ENCODE data around the gene SATB1. TPM values are rescaled to one million over a fixed set of nuclear protein-coding genes. Genes with fewer than 3 reads are reported as not detected.

Gene SATB1
- total and polyA plus RNA-seq, 7 experiments from 2014 or later: 258 to 482 (median 395) TPM

- Mint-ChIP-seq H3K36me3 (peaks cover under 1 to 57% (median 25%) of the 10 kb centered on the region in 5 donors), H3K27ac (peak overlapping the region; percentile 87 to 98 (median 95)), H3K4me3 (peak overlapping the region; percentile 91 to 100 (median 96)), H3K27me3 (no peaks in the 10 kb centered on the region), H3K4me1 (peaks cover 27 to 52% (median 40%) of the 10 kb centered on the region in 7 donors), H3K9me3 (peaks cover 0 to 11% (median 3%) of the 10 kb centered on the region in 11 donors)
- ChIA-PET POLR2A (interaction anchor here (0.6 to 9.9 kb wide), 19 partner anchors 13 to 314 kb away, joined by 3 to 159 read pairs (median 6); partner anchors contain the start of gene SATB1), CTCF (interaction anchor here (0.6 to 1.4 kb wide), 6 partner anchors 13 to 546 kb away, joined by 3 to 6 read pairs (median 3); no protein-coding TSS in a partner anchor)
- intact Hi-C loops (cut with micrococcal nuclease): loop anchor here (1.0 to 10.0 kb wide), 6 partner anchors 8 to 1501 kb away; partner anchors contain the start of gene RAB5A (in 1 of the 2)
- Histone ChIP-seq H3K9me3 (ENCODE audit: control insufficient read depth in 2 of 3, low read length in 3 of 3) (peaks cover 0 to 4% (median 0%) of the 10 kb centered on the region in 3 experiments), H3K27me3 (ENCODE audit: control insufficient read depth in 2 of 2, insufficient read depth in 2 of 2, low read length in 2 of 2) (no peaks in the 10 kb centered on the region), H3K4me1 (ENCODE audit: control insufficient read depth in 2 of 2, insufficient read depth in 2 of 2, low read length in 2 of 2) (peaks cover 11 to 19% of the 10 kb centered on the region in 2 donors), H3K27ac (ENCODE audit: low read depth, low read length) (peak overlapping the region; percentile 97), H3K36me3 (ENCODE audit: control insufficient read depth in 2 of 3, insufficient read depth in 3 of 3, low read length in 3 of 3) (peaks cover 0 to 16% (median 0%) of the 10 kb centered on the region in 3 experiments), H3K4me3 (ENCODE audit: low read length) (peak overlapping the region; percentile 99)
- DNase-seq (peak in 2 of 9 donors; percentile 31 to 51), ATAC-seq (no peak)
Measured at GRCh38 chr3:18443665-18444594, 18.8 kb upstream of the SATB1 start.

GRCh38 chr3:18442756-18443664 lies 17.9 kb upstream of the SATB1 start:
- Mint-ChIP-seq H3K27me3 (no peaks in the 10 kb centered on the region), H3K4me1 (peaks cover 33 to 51% (median 39%) of the 10 kb centered on the region in 7 donors), H3K27ac (peak overlapping the region; percentile 87 to 98 (median 95)), H3K36me3 (peaks cover 0 to 54% (median 19%) of the 10 kb centered on the region in 5 donors), H3K4me3 (peak overlapping the region; percentile 91 to 100 (median 96)), H3K9me3 (peaks cover 0 to 2% (median 0%) of the 10 kb centered on the region in 11 donors)
- H3K27me3 ChIP-seq (ENCODE audit: control insufficient read depth in 2 of 2, insufficient read depth in 2 of 2, low read length in 2 of 2): no peaks in the 10 kb centered on the region
- H3K4me3 ChIP-seq (ENCODE audit: low read length): peak overlapping the region; percentile 99
- no peaks in the 10 kb centered on the region for H3K9me3 ChIP-seq (ENCODE audit: control insufficient read depth in 2 of 3, low read length in 3 of 3)
- H3K4me1 ChIP-seq (ENCODE audit: control insufficient read depth in 2 of 2, insufficient read depth in 2 of 2, low read length in 2 of 2): peaks cover 14 to 24% of the 10 kb centered on the region in 2 donors
- H3K36me3 ChIP-seq (ENCODE audit: control insufficient read depth in 2 of 3, insufficient read depth in 3 of 3, low read length in 3 of 3): peaks cover 0 to 13% (median 0%) of the 10 kb centered on the region in 3 experiments
- POLR2A ChIA-PET: interaction anchor here (0.7 to 9.9 kb wide), 10 partner anchors 12 to 315 kb away, joined by 3 to 159 read pairs (median 7); partner anchors contain the start of gene SATB1
- peak overlapping the region; percentile 97 for H3K27ac ChIP-seq (ENCODE audit: low read depth, low read length)
- intact Hi-C loops (cut with micrococcal nuclease): loop anchor here (1.0 to 10.0 kb wide), 3 partner anchors 9 to 1502 kb away; partner anchors contain the start of gene RAB5A (in 1 of the 2)
- DNase-seq: peak in 2 of 9 donors; percentile 38 to 44
- ATAC-seq: no peak
- CTCF ChIA-PET: interaction anchor here (0.6 to 1.8 kb wide), 4 partner anchors 11 to 315 kb away, joined by 3 to 11 read pairs (median 4); no protein-coding TSS in a partner anchor

DNA sequence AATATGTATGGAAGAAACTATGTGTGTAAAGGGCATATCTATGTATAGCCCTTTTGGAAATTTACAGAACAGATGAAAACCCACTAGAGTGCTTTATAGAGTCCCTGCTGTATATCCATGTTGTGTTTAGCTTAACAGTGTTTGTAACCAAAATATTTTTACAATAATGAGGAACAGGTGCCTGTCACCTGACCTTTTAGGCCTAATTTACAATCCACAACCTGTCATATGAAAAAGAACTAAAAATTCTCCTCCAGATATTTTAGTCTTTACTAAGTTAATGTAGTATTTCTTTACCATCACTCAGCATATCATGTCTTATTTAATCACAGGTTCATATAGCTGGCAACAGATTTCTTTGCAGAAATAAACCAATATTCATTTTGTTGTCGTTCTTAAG lies 16.4 kb upstream of the SATB1 start:
- peaks cover 4 to 29% of the 10 kb centered on the region in 2 donors for H3K4me1 ChIP-seq (ENCODE audit: control insufficient read depth in 2 of 2, insufficient read depth in 2 of 2, low read length in 2 of 2)
- Mint-ChIP-seq H3K27ac (peak overlapping the region; percentile 23 to 94 (median 90)), H3K9me3 (no peaks in the 10 kb centered on the region), H3K4me1 (peaks cover 25 to 42% (median 30%) of the 10 kb centered on the region in 7 donors), H3K4me3 (peak overlapping the region; percentile 80 to 100 (median 88)), H3K27me3 (no peaks in the 10 kb centered on the region), H3K36me3 (peaks cover 0 to 50% (median 11%) of the 10 kb centered on the region in 5 donors)
- no peaks in the 10 kb centered on the region for H3K27me3 ChIP-seq (ENCODE audit: control insufficient read depth in 2 of 2, insufficient read depth in 2 of 2, low read length in 2 of 2)
- H3K4me3 ChIP-seq (ENCODE audit: low read length): peak overlapping the region; percentile 65
- ATAC-seq (no peak), DNase-seq (no peak)
- peak overlapping the region; percentile 97 for H3K27ac ChIP-seq (ENCODE audit: low read depth, low read length)
- CTCF ChIA-PET: interaction anchor here (1.3 to 1.8 kb wide), 3 partner anchors 10 to 316 kb away, joined by 3 to 11 read pairs (median 4); no protein-coding TSS in a partner anchor
- H3K9me3 ChIP-seq (ENCODE audit: control insufficient read depth in 2 of 3, low read length in 3 of 3): no peaks in the 10 kb centered on the region
- POLR2A ChIA-PET: interaction anchor here (0.7 to 9.9 kb wide), 6 partner anchors 10 to 38 kb away, joined by 3 to 159 read pairs (median 6); partner anchors contain the start of gene SATB1
- H3K36me3 ChIP-seq (ENCODE audit: control insufficient read depth in 2 of 3, insufficient read depth in 3 of 3, low read length in 3 of 3): peaks cover 0 to 13% (median 0%) of the 10 kb centered on the region in 3 experiments
- intact Hi-C loops (cut with micrococcal nuclease): loop anchor here (5.0 to 10.0 kb wide), 2 partner anchors 34 to 1503 kb away; partner anchors contain the start of gene RAB5A (in 1 of the 2)

DNA sequence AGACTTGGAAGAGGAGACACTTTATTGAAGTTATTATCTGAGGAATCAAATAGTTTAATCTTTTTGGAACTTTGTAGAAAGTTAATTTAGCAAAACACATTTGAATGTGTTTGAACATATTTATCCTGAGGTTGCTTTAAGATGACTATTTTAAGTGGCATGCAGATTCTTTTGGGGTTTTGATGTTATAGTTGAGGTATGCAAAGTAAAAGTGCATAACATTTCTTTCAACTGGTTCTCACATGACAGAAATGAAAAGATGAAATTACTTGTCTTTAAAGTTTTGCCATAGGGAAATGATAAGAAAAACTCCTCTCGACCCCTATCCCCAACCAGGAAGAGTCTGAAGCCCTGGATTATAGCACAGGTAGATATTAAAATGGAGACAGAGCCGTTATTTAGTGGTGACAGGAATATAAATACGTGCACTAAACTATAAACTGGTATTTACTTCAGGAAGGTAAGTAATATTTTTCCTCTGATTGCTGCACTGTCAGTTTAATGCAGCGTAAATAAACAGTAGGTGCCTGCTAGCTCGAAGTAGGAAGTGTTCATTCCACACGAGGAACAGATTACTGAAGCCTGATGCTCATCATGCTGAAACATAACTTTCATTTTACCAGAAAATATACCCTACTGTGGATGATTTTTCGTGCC lies 15.1 kb upstream of the SATB1 start:
- H3K27ac ChIP-seq (ENCODE audit: low read depth, low read length): peak overlapping the region; percentile 97
- POLR2A ChIA-PET: interaction anchor here (0.7 to 9.9 kb wide), 4 partner anchors 9 to 287 kb away, joined by 3 to 159 read pairs (median 47); partner anchors contain the start of gene SATB1

GRCh38 chr3:18439281-18439680 lies 14.1 kb upstream of the SATB1 start:
- peak overlapping the region; percentile 80 to 100 (median 88) for H3K4me3 Mint-ChIP-seq
- intact Hi-C loops (cut with micrococcal nuclease): loop anchor here (2.0 to 10.0 kb wide), 2 partner anchors 14 to 1554 kb away; partner anchors contain the start of genes PLCL2 (in 1 of the 2) and SATB1 (in 1 of the 2)
- ATAC-seq: no peak
- H3K9me3 ChIP-seq (ENCODE audit: control insufficient read depth in 2 of 3, low read length in 3 of 3): no peaks in the 10 kb centered on the region
- DNase-seq: no peak
- peaks cover 0 to 10% (median 0%) of the 10 kb centered on the region in 3 experiments for H3K36me3 ChIP-seq (ENCODE audit: control insufficient read depth in 2 of 3, insufficient read depth in 3 of 3, low read length in 3 of 3)
- peaks cover 11 to 19% of the 10 kb centered on the region in 2 donors for H3K4me1 ChIP-seq (ENCODE audit: control insufficient read depth in 2 of 2, insufficient read depth in 2 of 2, low read length in 2 of 2)
- H3K27ac Mint-ChIP-seq: peak overlapping the region; percentile 87 to 95 (median 93)
- H3K27me3 ChIP-seq (ENCODE audit: control insufficient read depth in 2 of 2, insufficient read depth in 2 of 2, low read length in 2 of 2): no peaks in the 10 kb centered on the region
- peaks cover 25 to 53% (median 43%) of the 10 kb centered on the region in 7 donors for H3K4me1 Mint-ChIP-seq
- ChIA-PET CTCF (interaction anchor here (1.1 kb wide), 1 partner anchor 14 kb away, joined by 3 read pairs; the partner anchor contains the start of gene SATB1), POLR2A (interaction anchor here (1.8 to 9.9 kb wide), 2 partner anchors 9 to 18 kb away, joined by 14 to 159 read pairs; partner anchors contain the start of gene SATB1)
- peak overlapping the region; percentile 97 for H3K27ac ChIP-seq (ENCODE audit: low read depth, low read length)
- H3K27me3 Mint-ChIP-seq: no peaks in the 10 kb centered on the region
- H3K36me3 Mint-ChIP-seq: peaks cover 0 to 62% (median 11%) of the 10 kb centered on the region in 5 donors
- H3K4me3 ChIP-seq (ENCODE audit: low read length): peak overlapping the region; percentile 65
- H3K9me3 Mint-ChIP-seq: no peaks in the 10 kb centered on the region

More for the DNA sequence above, 15.1 kb upstream of the SATB1 start:
- Histone ChIP-seq H3K4me3 (ENCODE audit: low read length) (peak overlapping the region; percentile 65), H3K9me3 (ENCODE audit: control insufficient read depth in 2 of 3, low read length in 3 of 3) (no peaks in the 10 kb centered on the region), H3K36me3 (ENCODE audit: control insufficient read depth in 2 of 3, insufficient read depth in 3 of 3, low read length in 3 of 3) (peaks cover 0 to 13% (median 0%) of the 10 kb centered on the region in 3 experiments), H3K27me3 (ENCODE audit: control insufficient read depth in 2 of 2, insufficient read depth in 2 of 2, low read length in 2 of 2) (no peaks in the 10 kb centered on the region), H3K4me1 (ENCODE audit: control insufficient read depth in 2 of 2, insufficient read depth in 2 of 2, low read length in 2 of 2) (peaks cover 9 to 19% of the 10 kb centered on the region in 2 donors)
- CTCF ChIA-PET: no interaction called here
- Mint-ChIP-seq H3K27ac (peak overlapping the region; percentile 87 to 95 (median 93)), H3K4me1 (peaks cover 25 to 47% (median 37%) of the 10 kb centered on the region in 7 donors), H3K9me3 (no peaks in the 10 kb centered on the region), H3K36me3 (peaks cover 0 to 57% (median 11%) of the 10 kb centered on the region in 5 donors), H3K4me3 (peak overlapping the region; percentile 80 to 100 (median 88)), H3K27me3 (no peaks in the 10 kb centered on the region)
- DNase-seq (no peak), ATAC-seq (no peak)
- intact Hi-C loops (cut with micrococcal nuclease): loop anchor here (5.0 to 10.0 kb wide), 2 partner anchors 33 to 1505 kb away; partner anchors contain the start of gene RAB5A (in 1 of the 2)
